Lower leg skin (tissue), 4 donors: ENCODE measurements around the gene DDN. TPM values are rescaled to one million over a fixed set of nuclear protein-coding genes. Genes with fewer than 3 reads are reported as not detected.

Source experiments
- DNase-seq, 2 donors: peaks; one replicate each; pipeline ENCODE4 v3.0.0-alpha.2; 2019; ENCODE audit warnings: low spot score in 2 of 2
- H3K4me3 ChIP-seq: fragments of 200-600 bp; sonication (generic); 2 replicates; pipeline ENCODE4 v1.5.1; 2017; ENCODE audit warnings: mild to moderate bottlenecking, low read depth; ENCODE audit not compliant: poor library complexity, severe bottlenecking
- POLR2A ChIP-seq, 2 donors: fragments of 450-650 bp; IDR thresholded peaks; one replicate each; pipeline ENCODE4 v1.6.1; 2016 to 2017; ENCODE audit warnings: antibody characterized with exemption in 2 of 2, mild to moderate bottlenecking in 1 of 2, moderate library complexity in 1 of 2
- WGBS, 2 donors: methylation state at CpG; one replicate each; pipeline ENCODE4 v1.1.5; 2018; 5-methylcytosine and 5-hydroxymethylcytosine counted together
- intact Hi-C: fragments of 100-400 bp; cut with DNase I; formaldehyde crosslinking; loops from one replicate; pipeline ENCODE4 v1.15.0; 2023; ENCODE audit warnings: low total_unique reads
- total RNA-seq, 4 donors: library from RNA; depleted of rRNA; stranded (reverse); fragments of >200 nt; gene quantifications; one replicate each; pipeline ENCODE4 v1.1.0, GENCODE V29; 2016
- TF ChIP-seq, protein P1 (sequence below), 3 donors: fragments of 450-650 bp; IDR thresholded peaks; one replicate each; pipeline ENCODE4 v1.5.1; 2016; ENCODE audit warnings: antibody characterized with exemption in 3 of 3, mild to moderate bottlenecking in 3 of 3, moderate library complexity in 2 of 3

Gene DDN
- total RNA-seq, 4 donors from 2014 or later, result 0.05 to 0.29 (median 0.13) TPM; not detected in 1

DNA sequence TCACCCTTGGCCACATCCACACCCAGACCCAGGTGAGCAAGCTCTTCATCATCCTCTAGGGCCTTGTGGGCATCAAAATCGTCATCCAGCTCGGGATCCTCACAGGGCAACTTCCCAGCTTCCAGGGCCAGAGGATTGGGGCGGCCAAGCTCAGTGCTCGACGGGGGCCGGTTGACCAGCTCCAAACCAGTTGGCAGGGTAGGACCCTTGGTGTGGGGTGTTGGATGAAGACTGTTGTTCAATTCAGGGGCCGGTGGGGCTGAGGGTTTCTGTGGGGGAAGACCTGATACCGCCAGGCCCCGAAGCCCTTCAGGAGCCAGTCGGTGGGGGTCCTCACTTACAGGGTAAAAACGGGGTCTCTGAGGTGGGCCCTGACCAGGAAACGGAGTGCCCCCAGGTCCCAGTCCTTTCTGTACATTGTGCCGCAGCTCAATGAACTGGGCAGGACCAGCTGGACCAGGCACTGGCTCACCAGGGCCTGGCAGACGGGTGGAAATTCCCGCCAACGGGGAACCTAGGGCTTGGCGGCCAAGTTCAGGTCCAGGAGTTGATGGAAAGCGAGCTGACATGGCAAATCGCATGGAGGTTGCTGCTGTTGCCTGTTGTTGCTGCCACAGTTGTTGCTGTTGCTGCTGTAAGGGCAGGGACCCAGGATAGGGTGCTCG is 39.2 kb upstream of the DDN start:
- intact Hi-C loops, result no loop called here
- DNase-seq, result no peak
- no peak overlapping the region for H3K4me3 ChIP-seq
- TF ChIP-seq POLR2A (IDR thresholded peaks at IDR 0.05), result no peak
- TF ChIP-seq, protein P1, sequence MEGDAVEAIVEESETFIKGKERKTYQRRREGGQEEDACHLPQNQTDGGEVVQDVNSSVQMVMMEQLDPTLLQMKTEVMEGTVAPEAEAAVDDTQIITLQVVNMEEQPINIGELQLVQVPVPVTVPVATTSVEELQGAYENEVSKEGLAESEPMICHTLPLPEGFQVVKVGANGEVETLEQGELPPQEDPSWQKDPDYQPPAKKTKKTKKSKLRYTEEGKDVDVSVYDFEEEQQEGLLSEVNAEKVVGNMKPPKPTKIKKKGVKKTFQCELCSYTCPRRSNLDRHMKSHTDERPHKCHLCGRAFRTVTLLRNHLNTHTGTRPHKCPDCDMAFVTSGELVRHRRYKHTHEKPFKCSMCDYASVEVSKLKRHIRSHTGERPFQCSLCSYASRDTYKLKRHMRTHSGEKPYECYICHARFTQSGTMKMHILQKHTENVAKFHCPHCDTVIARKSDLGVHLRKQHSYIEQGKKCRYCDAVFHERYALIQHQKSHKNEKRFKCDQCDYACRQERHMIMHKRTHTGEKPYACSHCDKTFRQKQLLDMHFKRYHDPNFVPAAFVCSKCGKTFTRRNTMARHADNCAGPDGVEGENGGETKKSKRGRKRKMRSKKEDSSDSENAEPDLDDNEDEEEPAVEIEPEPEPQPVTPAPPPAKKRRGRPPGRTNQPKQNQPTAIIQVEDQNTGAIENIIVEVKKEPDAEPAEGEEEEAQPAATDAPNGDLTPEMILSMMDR (IDR thresholded peaks at IDR 0.05), result no peak
- 90 to 93% methylated on average over 19 to 20 of the region's 20 CpGs for WGBS, 2 donors

DNA sequence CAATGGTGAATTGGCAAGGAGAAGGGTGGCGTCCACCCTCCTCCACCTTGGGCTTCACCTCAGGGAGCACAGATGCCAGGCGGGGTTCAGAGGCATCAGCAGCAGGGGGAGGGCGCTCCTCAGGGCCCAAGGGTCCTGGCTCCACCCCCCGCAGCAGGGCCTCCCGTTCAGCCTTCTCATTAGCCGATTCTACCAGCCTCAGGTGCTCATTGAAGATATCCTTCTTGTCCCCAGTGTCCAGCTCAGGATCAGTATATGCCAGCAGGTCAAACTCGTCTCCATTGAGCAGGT is 38.7 kb upstream of the DDN start:
- intact Hi-C loops, result no loop called here
- no peak overlapping the region for H3K4me3 ChIP-seq
- WGBS, 2 donors, result 88 to 96% methylated on average over 7 of the region's 7 CpGs
- DNase-seq, result no peak
- no peak for TF ChIP-seq POLR2A (IDR thresholded peaks at IDR 0.05)
- TF ChIP-seq, protein P1 (IDR thresholded peaks at IDR 0.05), result no peak

DNA sequence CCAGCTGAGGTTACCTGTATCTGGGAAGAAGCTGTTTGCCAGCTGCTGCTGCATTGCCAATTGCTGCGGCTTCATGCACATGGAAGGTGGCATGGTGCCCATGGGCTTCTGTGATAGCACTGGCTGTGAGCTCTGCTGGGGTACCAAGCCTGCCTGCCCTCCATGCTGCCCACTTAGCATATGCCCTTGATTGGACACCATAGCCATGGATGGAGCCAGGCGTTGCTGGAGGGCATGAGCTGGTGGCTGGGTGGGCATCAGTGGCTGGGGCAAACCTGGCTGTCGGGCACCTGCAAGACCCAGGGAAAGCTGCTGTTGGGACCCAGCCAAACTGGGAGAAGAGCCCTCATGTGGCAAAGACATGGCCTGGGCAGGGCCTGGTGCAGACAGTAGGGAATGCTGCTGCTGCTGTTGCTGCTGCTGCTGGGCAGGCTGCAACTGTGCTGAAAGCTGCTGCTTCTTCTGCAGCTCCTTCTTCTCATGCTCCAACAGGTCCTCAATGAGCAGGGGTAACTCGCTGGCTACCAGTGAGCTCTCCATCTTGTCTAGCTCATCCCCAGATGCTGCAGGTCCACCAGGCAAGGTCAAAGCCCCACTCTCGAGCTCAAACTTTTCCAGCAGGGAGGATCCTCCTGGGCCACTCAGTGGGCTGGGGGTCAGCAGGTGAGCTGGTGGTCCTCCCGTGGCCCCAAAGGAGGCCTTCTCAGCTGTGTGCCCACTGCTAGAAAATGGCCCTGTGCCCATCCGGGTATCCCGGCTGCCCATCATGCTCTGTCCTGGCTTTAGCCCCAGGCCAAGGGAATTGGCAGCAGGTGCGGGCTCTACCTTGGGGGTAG is 38.2 kb upstream of the DDN start:
- WGBS, 2 donors, result 85 to 86% methylated on average over 9 of the region's 9 CpGs
- H3K4me3 ChIP-seq, result no peak overlapping the region
- TF ChIP-seq, protein P1 (IDR thresholded peaks at IDR 0.05), result no peak
- TF ChIP-seq POLR2A (IDR thresholded peaks at IDR 0.05), result no peak
- DNase-seq, result no peak
- intact Hi-C loops, result no loop called here

DNA sequence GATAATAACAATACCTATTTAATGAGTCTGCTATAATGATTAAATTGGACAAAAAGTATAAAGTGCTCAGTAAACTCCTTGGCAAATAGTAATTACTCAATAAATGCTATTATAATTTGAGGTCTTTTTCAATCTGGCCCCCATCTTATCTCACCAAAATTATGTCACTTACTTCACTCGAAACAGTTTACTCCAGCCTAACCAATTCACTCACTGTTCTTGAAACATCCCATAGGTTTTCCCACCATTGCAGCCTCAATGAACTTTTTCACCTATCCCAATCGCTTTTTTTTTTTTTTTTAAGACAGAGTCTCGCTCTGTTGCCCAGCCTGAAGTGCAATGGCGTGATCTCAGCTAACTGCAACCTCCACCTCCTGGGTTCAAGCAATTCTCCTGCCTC is 36.9 kb upstream of the DDN start:
- no peak for DNase-seq
- H3K4me3 ChIP-seq, result no peak overlapping the region
- no peak for TF ChIP-seq POLR2A (IDR thresholded peaks at IDR 0.05)
- TF ChIP-seq, protein P1 (IDR thresholded peaks at IDR 0.05), result no peak
- intact Hi-C loops, result no loop called here
- WGBS, 2 donors, result 69 to 94% methylated on average over 4 of the region's 4 CpGs

DNA sequence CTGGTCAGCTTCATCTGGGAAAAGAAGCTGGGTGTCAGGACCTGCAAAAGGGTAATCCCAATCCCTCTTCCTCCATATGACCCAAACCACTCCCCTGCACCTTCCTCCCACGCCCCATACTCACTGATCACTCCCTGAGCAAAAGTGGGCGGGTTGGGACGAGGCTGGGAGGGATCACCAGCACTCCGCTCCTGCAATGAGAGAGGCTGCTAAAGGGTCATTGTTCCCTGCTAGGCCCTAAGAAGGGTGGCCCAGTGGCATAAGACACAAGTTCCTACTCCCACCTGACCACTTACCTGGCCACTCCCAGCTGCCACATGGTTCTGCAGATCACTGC is 35.1 kb upstream of the DDN start:
- TF ChIP-seq, protein P1 (IDR thresholded peaks at IDR 0.05), result no peak
- 66 to 69% methylated on average over 4 of the region's 4 CpGs for WGBS, 2 donors
- H3K4me3 ChIP-seq, result no peak overlapping the region
- DNase-seq, result no peak
- intact Hi-C loops, result no loop called here
